CD4-positive, alpha-beta T cell treated with Interleukin-17A for 4 hours (primary cell): Measurements from ENCODE around the gene PLPP1.
A peak's percentile ranks its signal among the peaks of the same experiment; 100 is the strongest.

Experiments
- DNase-seq: peaks from one replicate; pipeline ENCODE4 v3.0.0-alpha.2; 2020; ENCODE audit warnings: mixed read lengths

The PLPP1 gene

DNA sequence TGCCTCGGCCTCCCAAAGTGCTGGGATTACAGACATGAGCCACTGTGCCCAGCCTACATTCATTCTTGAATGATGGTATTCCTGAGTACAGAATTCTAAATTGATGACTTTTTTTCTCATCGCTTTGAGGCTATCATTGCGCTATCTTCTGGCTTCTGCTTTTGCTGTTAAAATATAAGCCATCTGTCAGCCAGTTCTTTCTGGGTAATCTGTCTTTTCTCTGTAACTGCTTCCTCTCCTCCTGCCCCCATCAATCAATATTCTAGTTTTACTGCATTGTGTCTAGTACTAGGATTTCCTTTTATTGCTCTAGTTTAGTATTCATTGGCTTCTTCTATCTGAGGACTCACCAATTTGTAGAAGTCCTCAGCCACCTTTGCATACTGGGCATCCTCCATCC, 89.0 kb downstream of the PLPP1 start:
- no peak for DNase-seq

DNA sequence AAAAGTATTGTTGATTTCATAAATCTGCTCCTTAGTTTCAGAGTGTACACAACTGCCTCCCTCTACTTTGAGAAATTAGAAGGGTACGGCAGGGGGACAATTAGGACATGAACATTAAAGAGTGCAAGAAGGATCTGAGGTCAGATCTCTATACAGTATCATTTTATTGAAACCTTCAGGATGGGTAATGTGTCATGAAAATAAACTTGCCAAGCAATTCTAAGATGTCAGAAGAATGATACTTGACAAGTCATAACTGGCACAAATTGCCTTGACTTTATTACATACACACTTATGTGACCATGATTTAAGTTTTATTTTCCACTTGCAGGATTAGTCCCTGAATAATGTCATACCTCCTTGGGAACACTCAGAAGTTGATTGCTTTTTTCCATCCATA, 92.8 kb downstream of the PLPP1 start:
- no peak for DNase-seq

DNA sequence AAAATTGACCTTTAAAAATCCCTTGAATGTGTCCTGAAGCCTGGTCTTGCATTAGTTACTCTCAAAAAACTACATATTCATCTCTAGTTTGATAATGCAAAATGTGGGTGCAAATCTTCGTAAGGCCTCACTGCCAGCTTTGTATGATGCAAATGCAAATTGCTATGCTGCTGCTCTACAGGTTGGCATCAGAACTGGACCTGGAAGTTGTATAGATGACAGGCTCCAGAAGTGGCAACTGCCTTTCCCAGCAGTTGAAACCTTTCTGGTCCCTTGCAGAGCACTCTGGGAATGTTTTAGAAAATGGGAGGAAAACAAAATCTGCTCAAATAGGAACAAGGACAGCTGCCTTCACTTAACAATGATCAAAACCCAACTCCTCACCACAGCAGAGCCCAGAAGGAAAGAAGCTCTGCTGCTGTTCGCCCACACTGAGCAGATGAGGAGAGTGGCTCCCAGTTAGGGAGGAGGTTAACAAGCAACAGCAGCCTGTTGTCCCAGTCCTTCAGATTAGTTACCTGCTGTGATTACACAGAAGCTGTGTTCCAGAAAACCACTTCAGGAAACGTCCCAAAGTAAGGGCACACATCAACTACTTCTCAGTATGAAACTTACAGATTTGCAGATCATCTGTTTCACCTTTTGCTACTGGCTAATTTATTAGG, 93.5 kb downstream of the PLPP1 start:
- no peak for DNase-seq

DNA sequence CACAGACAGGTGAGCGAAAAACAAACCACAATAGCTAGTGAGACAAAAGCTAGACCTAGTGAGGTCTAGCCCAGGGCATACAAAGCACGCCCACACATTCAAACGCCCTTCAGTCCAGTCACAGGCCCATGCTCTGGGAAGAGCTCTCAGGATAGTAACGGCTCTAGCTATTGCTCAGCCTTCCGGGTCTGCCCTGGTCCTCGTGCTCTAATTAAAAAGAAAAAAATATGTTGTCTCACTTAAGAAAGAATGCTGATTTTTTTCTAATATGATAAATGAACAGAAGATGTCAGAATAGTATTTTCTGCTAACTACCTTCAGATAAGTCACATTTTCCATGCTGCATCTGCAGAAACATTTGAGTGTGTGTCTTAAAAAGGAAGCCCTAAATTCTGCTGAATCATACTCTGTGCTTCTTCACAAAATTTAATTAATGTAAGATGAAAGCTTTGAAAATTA, 94.5 kb downstream of the PLPP1 start:
- no peak for DNase-seq

DNA sequence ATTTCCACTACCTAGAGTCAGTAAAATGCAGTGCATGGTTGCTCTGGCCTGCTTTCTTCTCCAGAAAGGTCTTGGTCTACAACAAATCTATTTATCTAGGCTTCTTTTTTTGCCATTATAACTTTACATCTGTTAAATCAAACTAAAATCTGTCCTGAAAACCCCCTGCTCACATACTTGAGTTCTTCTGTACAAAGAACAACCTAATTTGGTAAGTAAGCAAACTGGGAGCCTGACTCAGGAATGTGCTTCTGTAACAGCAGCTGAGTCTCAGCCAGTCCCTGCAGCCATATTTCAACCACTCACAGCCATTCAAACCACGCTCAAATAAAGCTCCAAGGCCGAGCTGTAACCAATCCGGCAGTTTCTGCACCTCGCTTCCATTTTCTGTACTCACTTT, 95.8 kb downstream of the PLPP1 start:
- DNase-seq = no peak

DNA sequence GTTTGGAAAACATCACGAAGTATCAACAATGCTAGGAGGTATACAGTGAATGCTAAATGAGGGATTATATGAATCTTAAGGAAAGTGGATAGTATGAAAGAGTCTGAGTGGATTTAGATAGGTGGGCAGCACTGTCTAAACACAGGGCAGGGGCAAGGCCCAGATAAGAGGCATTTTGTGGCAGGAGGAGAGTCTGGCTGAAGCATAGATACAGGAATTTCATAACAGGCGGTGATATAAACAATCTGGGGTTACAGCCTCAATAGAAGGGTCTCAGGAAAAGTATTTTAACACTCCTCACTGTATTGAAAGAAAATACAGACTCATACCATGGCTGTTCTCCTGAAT, 96.9 kb downstream of the PLPP1 start:
- DNase-seq = no peak

DNA sequence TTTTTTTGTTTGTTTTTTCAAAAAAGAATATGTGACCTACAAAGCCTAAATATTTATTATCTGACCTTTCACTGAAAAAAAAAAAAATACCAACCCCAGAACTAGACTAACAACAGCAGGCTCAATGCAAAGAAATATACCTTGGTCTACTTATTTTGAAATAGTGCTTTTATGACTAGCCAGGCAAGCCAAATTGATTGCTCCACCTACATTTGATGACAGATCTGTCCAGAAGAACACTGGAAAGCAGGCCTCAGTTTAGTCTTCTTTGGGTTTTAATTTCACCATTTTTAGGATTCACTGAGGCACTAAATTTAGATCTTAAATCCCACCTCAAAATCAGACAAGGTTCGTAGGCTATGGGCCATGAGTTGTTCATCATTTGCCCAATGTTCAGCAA, 97.3 kb downstream of the PLPP1 start:
- DNase-seq = no peak

DNA sequence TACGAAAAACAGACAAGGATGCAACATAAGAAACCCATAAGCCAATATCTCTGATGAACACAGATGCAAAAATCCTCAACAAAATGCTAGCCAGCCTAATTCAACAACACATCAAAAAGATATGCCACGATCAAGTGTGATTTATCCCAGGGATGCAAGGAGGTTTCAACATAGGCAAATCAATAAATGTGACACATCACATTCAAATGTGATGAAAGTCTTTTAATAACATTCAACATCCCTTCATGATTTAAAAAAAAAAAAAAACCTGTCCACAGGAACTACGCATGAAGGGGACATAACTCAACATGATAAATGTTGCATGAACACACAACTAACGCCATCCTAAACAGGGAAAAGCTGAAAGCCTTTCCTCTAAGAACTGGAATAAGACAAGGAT, 102.2 kb downstream of the PLPP1 start:
- no peak for DNase-seq

DNA sequence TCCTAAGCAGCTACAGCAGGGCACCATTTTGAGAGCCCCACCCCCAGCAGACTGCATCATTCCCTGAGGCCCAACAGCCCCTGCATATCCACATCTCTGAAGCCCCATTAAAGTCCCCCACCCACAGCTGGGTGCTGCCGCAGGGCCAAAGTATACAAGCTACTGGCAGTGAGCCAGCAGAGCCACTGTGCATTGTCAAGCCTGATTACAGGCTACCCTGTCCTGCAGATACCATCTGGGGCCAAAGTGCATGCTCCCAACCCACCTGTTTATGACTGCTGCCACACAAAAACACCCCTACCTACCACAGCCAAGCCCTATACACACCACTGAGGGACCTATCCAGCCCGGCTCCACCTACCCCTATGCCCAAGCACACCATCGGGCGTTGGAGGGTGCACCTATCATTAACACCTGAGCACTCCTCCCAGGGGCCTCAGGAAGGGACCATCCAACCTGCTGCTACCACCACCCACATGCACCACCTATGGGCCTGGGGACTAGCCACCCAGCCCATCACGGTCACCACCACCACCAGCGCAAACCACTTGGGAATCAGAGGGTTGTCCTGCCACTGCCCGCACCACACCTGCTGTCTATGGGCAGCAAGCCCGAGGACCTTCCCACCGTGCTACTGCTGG, 105.0 kb downstream of the PLPP1 start:
- DNase-seq = no peak

DNA sequence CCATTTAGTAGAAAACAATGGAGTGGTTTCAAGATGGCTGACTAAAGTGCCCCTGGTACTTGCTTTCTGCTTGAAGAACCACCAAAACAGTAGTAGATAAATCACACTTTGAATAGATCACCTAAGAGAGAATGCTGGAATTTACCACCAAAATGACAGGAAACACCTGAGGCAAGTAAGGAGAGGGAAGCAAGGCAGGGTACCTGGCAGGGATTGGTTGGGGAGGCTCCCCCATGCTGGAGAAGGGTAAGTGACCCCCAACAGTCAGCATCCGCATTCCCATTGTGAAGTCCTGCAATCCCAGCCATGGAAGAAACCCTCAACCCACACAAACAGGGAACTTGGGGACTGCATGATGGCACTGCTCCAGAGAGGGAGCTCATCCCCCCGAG, 105.5 kb downstream of the PLPP1 start:
- DNase-seq = no peak

DNA sequence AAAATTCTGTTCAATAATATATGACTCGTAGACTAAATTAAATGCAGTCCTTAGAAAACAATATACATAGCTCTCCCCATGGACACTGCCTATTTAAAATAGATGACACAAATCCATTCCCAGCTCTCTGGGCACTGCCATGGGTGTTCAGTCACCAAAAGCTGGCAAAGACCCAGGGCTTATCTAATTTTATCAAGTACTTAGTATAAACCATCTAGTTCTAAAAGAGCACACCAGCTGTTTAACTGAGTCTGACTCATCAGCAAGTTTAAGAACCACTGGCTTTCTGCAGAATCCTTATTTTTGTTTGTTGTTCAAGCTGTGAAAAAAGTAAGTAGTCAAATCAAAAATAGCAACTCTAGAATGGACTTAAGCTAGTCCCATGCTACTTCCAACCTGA, 107.6 kb downstream of the PLPP1 start:
- DNase-seq = no peak

DNA sequence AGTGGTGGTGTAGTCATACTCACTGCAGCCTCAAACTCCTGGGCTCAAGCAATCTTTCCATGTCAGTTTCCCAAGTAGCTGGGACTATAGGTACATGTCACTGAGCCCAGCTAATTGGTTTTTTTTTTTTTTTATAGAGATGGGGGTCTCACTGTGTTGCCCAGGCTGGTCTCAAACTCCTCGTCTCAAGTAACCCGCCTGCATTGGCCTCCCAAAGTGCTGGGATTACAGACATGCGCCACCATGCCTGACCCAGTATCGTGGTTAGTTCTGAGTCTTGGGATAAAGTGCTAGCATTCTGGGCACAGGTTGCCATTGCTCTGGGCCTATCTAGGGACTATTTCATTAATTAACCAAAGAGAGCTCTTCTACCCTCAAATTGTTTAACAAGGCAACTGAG, 108.3 kb downstream of the PLPP1 start:
- DNase-seq = no peak

DNA sequence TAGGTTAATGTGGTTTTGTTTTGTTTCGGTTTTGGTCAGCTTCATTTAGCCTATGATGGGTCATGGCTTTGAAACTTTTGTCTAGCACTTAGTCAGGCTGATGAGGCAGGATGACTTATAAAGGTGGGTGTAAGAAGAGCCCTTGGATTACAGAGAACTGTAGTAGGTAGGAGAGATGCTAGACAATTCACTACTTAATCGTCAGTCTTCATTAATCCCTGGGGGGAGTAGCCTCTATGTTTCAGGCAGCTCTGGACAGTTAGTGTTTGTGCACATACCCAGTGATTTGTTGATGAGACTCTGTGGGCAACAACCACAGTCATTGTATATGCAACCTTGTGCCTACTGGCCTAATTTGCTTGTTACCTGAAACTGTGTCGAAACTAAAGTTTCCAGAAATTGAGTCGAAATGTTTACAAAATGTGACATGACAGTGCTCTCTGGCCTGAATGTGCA, 113.7 kb downstream of the PLPP1 start:
- no peak for DNase-seq

DNA sequence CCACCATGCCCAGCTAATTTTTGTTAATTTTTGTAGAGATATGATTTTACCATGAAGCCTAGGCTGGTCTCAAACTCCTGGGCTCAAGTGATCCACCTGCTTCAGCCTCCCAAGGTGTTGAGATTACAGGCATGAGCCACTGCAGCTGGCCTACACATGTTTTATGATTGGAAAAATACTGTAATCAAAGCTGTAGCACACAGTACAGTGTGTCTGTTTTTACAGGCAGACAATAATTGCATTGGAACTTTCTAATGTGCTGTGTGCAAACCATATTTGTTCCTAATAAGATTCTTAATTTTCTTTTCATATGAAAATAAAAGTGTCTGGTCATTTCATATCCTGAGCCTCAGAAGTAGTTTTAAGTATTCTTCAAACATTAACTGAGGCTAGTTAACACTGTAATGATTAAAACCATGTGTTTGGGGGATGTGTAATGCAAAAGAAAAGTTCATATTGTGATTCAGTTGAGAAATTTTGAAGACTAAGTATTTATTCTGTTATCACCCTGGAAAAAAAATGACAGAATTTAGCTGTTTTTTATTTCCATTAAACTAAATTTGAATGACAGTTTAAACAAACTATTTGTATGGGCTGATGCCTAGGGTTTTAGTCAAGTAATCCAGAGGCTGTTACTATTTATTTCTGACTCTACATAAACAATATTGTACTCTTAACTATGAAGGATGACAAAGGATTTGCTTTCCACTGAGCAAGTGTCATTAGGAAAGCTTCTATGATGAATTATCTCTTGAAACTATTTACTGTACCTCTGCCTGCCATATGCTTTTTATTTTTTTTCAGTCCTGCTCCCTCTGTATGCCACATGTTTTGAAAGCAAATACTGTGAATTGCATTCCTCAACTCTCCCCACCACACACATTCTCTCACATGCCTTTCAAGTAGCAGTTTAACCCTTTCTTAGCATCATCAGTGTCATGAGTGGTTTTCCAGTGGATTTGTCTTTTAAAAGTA, 115.5 kb downstream of the PLPP1 start:
- no peak for DNase-seq

DNA sequence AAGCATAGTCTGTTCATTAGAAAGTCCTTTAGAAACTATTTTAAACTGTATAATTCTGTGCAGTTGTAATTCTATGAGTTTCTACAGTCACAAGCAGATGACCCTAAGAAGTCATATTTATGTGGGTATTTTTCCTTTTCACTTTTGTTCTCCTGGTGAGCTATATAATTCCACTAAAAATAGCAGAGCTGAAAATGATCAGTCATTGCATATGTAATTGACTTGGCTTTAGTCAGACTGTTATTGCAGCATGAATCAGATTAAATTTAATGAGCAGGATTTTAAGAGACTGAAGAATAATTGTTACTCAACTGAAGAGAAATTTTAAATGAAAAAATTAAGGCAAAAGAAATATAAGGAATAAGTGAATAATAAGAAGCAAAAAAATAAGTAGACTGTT, 118.5 kb downstream of the PLPP1 start:
- no peak for DNase-seq

DNA sequence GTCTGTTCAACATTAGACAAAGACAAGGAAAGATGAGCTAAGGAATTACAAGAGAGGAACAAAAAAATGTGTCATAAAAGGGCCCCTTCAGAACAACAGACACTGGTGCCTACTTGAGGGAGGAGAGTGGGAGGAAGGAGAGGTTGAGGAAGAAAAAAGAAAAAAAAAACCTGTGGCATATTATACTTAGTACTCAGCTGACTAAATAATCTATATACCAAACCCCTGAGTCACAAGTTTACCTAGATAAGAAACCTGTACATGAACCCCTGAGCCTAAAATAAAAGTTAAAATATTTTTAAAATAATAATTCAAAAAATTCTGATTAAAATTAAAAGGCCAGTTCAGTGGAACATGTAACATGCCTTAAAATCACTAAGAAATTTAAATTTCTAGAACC, 119.7 kb downstream of the PLPP1 start:
- no peak for DNase-seq

DNA sequence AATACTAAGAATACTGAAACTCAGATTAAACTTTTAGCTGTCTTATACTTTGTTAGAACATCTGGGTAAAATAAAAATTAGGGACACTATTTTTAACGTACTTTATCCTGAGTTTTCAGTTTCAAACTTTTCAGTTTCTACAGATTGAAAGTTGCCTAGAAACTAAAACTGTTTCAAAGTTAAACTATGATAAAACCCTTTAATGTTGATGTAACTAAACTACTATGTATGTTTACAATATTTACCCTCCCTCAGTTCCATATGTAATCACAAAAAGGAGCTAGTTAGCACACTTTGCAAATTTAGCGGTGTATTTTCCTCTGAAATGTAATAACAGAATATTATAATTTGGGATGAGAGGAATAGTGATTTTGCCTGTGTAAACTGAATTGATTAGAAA, 121.1 kb downstream of the PLPP1 start:
- no peak for DNase-seq

DNA sequence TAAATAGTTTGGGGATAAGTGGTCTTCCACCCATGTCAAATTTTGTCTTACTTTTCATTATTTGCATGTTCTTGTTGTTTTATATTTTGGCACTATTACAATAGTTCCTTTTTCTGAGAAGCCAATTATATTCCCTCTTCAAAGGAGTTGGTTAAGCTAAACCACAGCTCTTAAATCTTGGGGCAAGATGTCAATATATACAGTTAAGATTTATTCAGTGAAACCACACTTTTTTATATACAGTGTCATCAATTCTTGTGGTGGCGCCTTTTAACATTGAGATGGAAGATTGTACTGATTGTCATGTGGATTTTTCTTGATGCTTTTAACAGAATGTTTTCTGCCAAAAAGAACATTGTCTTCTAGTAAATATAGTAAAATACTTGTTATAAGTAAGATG, 122.9 kb downstream of the PLPP1 start:
- DNase-seq = no peak

DNA sequence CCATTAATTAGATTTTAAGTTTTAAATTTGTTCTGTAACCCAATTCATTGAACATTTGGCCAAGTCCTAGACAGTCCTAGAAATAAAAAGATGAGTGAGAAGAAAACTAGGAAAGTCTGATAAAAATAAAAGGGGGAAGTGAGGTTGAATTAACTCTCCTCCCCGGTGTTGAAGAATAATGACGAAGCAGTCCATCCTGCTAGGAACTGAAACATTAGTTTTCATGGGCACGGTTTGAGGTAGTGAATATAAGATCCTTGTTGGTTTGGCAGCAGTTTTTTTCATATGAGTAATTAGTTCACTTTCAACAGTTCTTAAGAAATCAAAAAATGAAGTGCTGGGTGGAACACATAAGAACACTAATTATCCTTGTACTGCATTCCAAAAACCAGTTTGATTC, 123.9 kb downstream of the PLPP1 start:
- DNase-seq = no peak

DNA sequence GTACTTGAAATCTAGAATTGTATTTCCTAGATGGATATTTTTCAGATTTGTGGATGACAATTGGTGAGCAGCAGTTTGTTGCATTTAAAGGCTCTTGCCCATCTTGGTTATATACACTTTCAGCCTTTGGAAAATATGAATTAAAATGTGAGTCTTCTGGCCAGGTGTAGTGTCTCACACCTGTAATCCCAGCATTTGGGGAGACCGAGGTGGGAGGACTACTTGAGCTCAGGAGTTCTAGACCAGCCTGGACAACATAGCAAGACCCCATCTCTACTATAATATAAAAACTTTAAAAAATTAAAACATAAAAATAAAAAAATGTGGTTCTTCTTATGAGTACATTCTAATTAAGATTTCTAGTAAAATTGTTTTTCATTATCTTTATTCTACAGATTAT, 125.0 kb downstream of the PLPP1 start:
- DNase-seq = no peak

DNA sequence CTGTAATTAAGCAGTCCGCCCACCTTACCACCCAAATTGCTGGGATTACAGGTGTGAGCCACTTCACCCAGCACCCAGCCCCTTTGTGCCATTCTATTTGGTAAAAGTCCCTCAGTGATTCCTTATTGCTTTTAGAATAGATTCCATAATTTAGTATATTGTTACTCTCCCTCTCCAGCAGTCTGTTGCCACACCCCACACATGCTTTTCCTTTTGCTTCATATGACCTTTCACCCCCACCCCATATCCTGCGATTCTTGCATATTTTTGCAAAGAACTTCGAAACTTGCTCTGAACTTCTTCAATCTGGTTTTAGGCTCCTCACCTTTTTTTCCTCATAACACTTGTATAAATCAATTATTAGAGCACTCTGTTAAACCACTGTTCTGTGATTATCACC, 126.8 kb downstream of the PLPP1 start:
- DNase-seq = no peak

DNA sequence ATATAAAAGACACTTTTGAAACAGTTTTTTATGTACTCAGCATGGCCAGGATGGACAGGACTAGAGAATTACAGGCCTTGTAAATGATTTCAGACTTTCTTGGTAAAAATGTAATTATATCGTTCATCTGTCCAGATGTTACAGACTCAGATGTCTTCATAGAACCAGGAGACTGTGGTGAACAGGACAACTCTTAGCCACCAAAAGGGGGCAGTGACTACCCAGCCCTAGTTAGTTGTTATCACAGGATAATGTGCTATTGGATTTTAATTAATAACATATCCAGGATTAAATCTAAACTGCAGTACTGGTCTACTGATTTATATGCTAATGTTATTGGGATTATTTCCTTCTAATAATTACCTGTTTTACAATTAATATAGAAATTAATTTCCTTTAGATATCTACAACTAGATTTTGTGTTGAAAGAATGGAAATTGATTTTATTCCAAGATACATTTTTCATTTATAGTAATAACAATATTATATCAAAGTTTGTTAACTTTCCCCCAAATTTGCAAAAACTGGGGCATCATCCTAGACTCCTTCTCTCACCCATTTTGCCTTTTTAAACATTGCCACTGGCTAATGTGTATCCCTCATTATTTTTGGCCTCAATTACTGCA, 127.6 kb downstream of the PLPP1 start:
- peak; percentile 15 for DNase-seq

DNA sequence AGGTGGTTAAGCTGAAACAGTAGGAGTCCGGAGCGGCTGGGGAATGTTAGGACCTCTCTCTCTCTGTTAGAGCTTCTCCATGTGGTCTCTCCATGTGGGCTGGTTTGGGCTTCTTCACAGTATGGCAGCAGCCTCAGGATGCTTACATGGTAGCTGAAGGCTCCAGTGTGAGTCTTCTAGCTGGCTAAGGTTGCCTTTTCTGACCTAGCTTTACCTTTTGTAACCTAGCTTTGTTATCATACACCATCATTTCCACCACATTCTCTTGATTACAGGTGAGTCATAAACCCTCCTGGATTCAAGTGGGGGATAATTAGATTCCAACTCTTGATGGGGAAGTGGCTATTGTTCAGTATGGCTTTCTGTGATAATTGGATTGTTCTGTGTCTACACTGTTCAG, 128.5 kb downstream of the PLPP1 start:
- DNase-seq = no peak
